ENCODE results near the gene WDR46. TPM values are rescaled to one million over a fixed set of nuclear protein-coding genes. Genes with fewer than 3 reads are reported as not detected.

WDR46 gene
- total and polyA plus RNA-seq, 2 of the 13 experiments (the other 11 are each of a cell fraction or from before 2014, with no cell fraction given) = 47.4 to 105 TPM

GRCh38 chr6:33305052-33305451 lies 16.0 kb upstream of the WDR46 start:
- H3K4me2 ChIP-seq (ENCODE audit: low read depth, low read length) = no peak overlapping the region
- no peak for FAIRE-seq
- no TSS peak for BruUV-seq (replicated peaks)
- no peak for DNase-seq (ENCODE audit: low spot score)
- TF ChIP-seq ZNF709 (CRISPR knock-in tag; IDR thresholded peaks at IDR 0.05) (no peak), IRX3 (CRISPR knock-in tag; IDR thresholded peaks at IDR 0.05; ENCODE audit: borderline replicate concordance, low read depth) (no peak), ZNF205 (CRISPR knock-in tag; IDR thresholded peaks at IDR 0.05) (no peak), SIN3B (IDR thresholded peaks at IDR 0.05; ENCODE audit: low read length) (no peak), PLRG1 (conservative IDR thresholded peaks at IDR 0.05) (no peak), ZFY (CRISPR knock-in tag; IDR thresholded peaks at IDR 0.05) (no peak), ZC3H13 (CRISPR knock-in tag; IDR thresholded peaks at IDR 0.05) (0 out of 2 replicates have a peak, but pooled peaks have one; percentile 29), HCFC1 (IDR thresholded peaks at IDR 0.05; ENCODE audit: low read depth, low read length) (no peak)
- H3K79me2 ChIP-seq (ENCODE audit: insufficient read depth, low read length) = peaks cover 10% of the 10 kb centered on the region
- H3K9ac ChIP-seq (ENCODE audit: insufficient read depth, low read depth, low read length) = no peak overlapping the region
- H3K27me3 ChIP-seq (ENCODE audit: control insufficient read depth in 1 of 2, insufficient read depth in 2 of 2, low read length in 2 of 2) = no peaks in the 10 kb centered on the region
- H3K4me1 ChIP-seq (ENCODE audit: insufficient read depth, low read length) = peaks cover 12% of the 10 kb centered on the region
- peaks cover 9 to 22% of the 10 kb centered on the region in 2 experiments; a peak in 3 of 5 replicates for H3K36me3 ChIP-seq (replicated peaks in 1 of 2; ENCODE audit: control insufficient read depth in 1 of 2, insufficient read depth in 2 of 2, low read length in 2 of 2)
- H4K20me1 ChIP-seq (ENCODE audit: insufficient read depth, low read length) = no peaks in the 10 kb centered on the region
- ATAC-seq = no peak
- intact Hi-C loops (cut with micrococcal nuclease; ENCODE audit: unreplicated experiment) (no loop called here), in situ Hi-C loops (cut with HindIII; ENCODE audit: extremely low pct_ligation_motif_present, low pct_unique_long_range_greater_than_20kb) (no loop called here)
- no peak overlapping the region for H3K27ac ChIP-seq (ENCODE audit: extremely low read length, insufficient read depth, low read length)
- ChIA-PET POLR2A (no interaction called here), CTCF (ENCODE audit: low intra/inter-chr PET ratio, low total read pairs) (no interaction called here)
- no peak overlapping the region for H2AFZ ChIP-seq (ENCODE audit: low read length)
- H3K9me3 ChIP-seq (ENCODE audit: low read length) = no peaks in the 10 kb centered on the region
- no peak overlapping the region for H3K4me3 ChIP-seq (replicated peaks in 1 of 3; ENCODE audit: insufficient read depth in 1 of 3, low read depth in 2 of 3, low read length in 3 of 3)
- 95% methylated on average over 8 of the region's 8 CpGs for WGBS (ENCODE audit: low lambda C conversion rate)

GRCh38 chr6:33304216-33304615 lies 15.2 kb upstream of the WDR46 start:
- Histone ChIP-seq H3K27ac (ENCODE audit: extremely low read length, insufficient read depth, low read length) (no peak overlapping the region), H3K4me3 (replicated peaks in 1 of 3; ENCODE audit: insufficient read depth in 1 of 3, low read depth in 2 of 3, low read length in 3 of 3) (no peak overlapping the region), H3K27me3 (ENCODE audit: control insufficient read depth in 1 of 2, insufficient read depth in 2 of 2, low read length in 2 of 2) (no peaks in the 10 kb centered on the region; a peak in 1 of 5 replicates), H3K36me3 (replicated peaks in 1 of 2; ENCODE audit: control insufficient read depth in 1 of 2, insufficient read depth in 2 of 2, low read length in 2 of 2) (peaks cover 9 to 22% of the 10 kb centered on the region in 2 experiments; a peak in 3 of 5 replicates), H4K20me1 (ENCODE audit: insufficient read depth, low read length) (no peaks in the 10 kb centered on the region), H3K4me2 (ENCODE audit: low read depth, low read length) (no peak overlapping the region), H3K9me3 (ENCODE audit: low read length) (no peaks in the 10 kb centered on the region), H3K79me2 (ENCODE audit: insufficient read depth, low read length) (peaks cover 10% of the 10 kb centered on the region), H2AFZ (ENCODE audit: low read length) (no peak overlapping the region), H3K9ac (ENCODE audit: insufficient read depth, low read depth, low read length) (no peak overlapping the region), H3K4me1 (ENCODE audit: insufficient read depth, low read length) (peaks cover 12% of the 10 kb centered on the region)
- CTCF ChIA-PET (ENCODE audit: low intra/inter-chr PET ratio, low total read pairs) = no interaction called here
- 95% methylated on average over 16 of the region's 16 CpGs for WGBS (ENCODE audit: low lambda C conversion rate)
- no TSS peak for BruUV-seq (replicated peaks)
- DNase-seq (ENCODE audit: low spot score) (no peak), FAIRE-seq (no peak), ATAC-seq (no peak)
- TF ChIP-seq AGO2 (optimal IDR thresholded peaks at IDR 0.05; ENCODE audit: low read depth, low read length) = peak; percentile 81
- TF ChIP-seq MLXIP (CRISPR knock-in tag; IDR thresholded peaks at IDR 0.05; ENCODE audit: borderline replicate concordance) = no peak
- TF ChIP-seq ZNF549 (CRISPR knock-in tag; IDR thresholded peaks at IDR 0.05) = no peak
- 0 out of 2 replicates have a peak, but pooled peaks have one; percentile 77 for TF ChIP-seq ZC3H13 (CRISPR knock-in tag; IDR thresholded peaks at IDR 0.05)
- TF ChIP-seq RBFOX2 (IDR thresholded peaks at IDR 0.05; ENCODE audit: low read depth, low read length) = peak; percentile 60; the same call in 1 of the 2 replicates
- in situ Hi-C loops (cut with HindIII; ENCODE audit: extremely low pct_ligation_motif_present, low pct_unique_long_range_greater_than_20kb) = no loop called here
- intact Hi-C loops (cut with micrococcal nuclease; ENCODE audit: unreplicated experiment) = no loop called here
- POLR2A ChIA-PET = interaction anchor here (0.6 kb wide), 1 partner anchor 79 kb away, joined by 4 read pairs; no protein-coding TSS in a partner anchor
